ENCODE results near the gene DUSP3. TPM values are rescaled to one million over a fixed set of nuclear protein-coding genes. Genes with fewer than 3 reads are reported as not detected.
A peak's percentile ranks its signal among the peaks of the same experiment; 100 is the strongest.

The DUSP3 gene
- total and polyA plus RNA-seq, 3 experiments from 2014 or later: 7.7 to 14.4 (median 14.0) TPM

DNA sequence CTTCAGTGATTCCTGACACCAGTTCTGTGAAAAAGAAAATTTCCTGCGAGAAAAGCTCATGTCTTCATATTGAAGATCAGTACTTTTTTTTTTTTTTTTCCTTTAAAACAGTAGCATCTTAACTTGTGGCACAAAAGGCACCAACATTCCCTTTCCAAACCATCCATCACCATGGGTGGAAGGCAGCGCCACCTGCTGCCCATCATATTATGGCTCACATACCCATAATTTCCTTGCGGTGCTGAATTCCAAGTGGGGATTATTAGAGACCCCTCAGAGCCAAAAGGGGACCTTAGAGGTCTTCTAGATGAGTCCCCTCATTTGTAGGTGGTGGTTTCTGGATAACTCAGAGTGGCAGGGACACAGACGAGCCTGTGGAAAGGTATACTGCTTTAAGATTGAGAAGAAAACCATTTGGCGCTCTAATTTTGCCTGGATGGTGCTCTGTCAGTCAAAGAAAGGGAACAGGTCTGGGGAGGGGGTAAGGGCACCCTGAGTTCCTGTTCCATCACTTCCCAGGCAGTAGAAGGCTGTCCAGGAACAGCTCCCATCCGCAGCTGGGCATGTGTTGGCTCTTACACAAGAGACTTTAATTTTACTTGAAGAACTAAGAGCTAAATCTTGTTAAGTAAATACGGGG lies 12.2 kb downstream of the DUSP3 start:
- Histone ChIP-seq H3K27ac (ENCODE audit: low read depth, low read length) (no peak overlapping the region), H3K4me1 (ENCODE audit: insufficient read depth, low read length) (no peaks in the 10 kb centered on the region), H3K9me3 (ENCODE audit: low read length) (no peaks in the 10 kb centered on the region), H3K27me3 (ENCODE audit: insufficient read depth, low read length, poor library complexity, severe bottlenecking) (no peaks in the 10 kb centered on the region), H3K4me3 (ENCODE audit: low read length) (no peak overlapping the region), H3K36me3 (ENCODE audit: insufficient read depth, low read length) (no peaks in the 10 kb centered on the region)
- H3K4me1 Mint-ChIP-seq: no peaks in the 10 kb centered on the region
- peaks cover 3 to 24% (median 10%) of the 10 kb centered on the region in 3 donors for H3K36me3 Mint-ChIP-seq
- peaks cover 0 to 9% of the 10 kb centered on the region in 2 donors for H3K27me3 Mint-ChIP-seq
- CTCF ChIA-PET: interaction anchor here (0.9 to 13.1 kb wide), 22 partner anchors 9 to 190 kb away, joined by 3 to 335 read pairs (median 4); partner anchors contain the start of genes CD300LG and DUSP3
- DNase-seq: peak in 3 of 5 donors; percentile 42 to 64 (median 45)
- H3K9me3 Mint-ChIP-seq: no peaks in the 10 kb centered on the region
- POLR2A ChIA-PET: no interaction called here
- H3K27ac Mint-ChIP-seq: no peak overlapping the region
- H3K4me3 Mint-ChIP-seq: no peak overlapping the region

DNA sequence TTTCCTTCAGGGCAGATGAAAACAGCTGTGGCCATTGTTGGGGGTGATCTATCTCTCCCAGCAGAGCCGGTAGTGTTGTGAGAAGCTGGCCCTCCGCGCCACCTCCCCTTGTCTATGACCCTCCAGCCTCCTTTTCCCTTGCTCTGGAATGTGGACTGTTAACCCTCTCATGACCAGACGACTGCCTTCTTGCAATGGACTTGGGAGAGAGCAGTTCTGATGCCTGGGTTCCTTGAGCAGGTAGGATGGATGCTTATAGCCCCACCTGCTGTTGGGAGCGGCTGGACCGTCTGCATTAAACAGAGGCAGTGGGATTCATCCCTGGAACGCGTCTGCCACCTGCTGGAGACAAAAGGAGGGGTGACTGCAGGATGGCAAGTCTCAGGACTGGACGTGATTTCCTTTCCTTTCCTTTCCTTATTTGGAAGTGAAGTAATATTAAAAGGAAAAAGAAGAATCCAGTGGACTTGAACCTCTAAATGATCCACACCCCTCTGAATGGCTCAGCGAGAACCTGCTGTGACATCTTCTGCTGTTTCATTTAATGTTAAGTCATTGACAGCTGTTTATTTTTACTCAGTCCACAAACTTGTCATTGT lies 18.4 kb downstream of the DUSP3 start:
- no peak overlapping the region for H3K4me3 Mint-ChIP-seq
- no peak overlapping the region for H3K4me3 ChIP-seq (ENCODE audit: low read length)
- H3K36me3 Mint-ChIP-seq: no peaks in the 10 kb centered on the region
- peak overlapping the region in 1 of 8 donors; percentile 40 for H3K27ac Mint-ChIP-seq
- H3K27me3 ChIP-seq (ENCODE audit: insufficient read depth, low read length, poor library complexity, severe bottlenecking): no peaks in the 10 kb centered on the region
- peak; percentile 75 to 91 (median 79) for DNase-seq
- no peaks in the 10 kb centered on the region for H3K9me3 ChIP-seq (ENCODE audit: low read length)
- no peak overlapping the region for H3K27ac ChIP-seq (ENCODE audit: low read depth, low read length)
- CTCF ChIA-PET: interaction anchor here (0.7 to 13.1 kb wide), 13 partner anchors 9 to 183 kb away, joined by 3 to 335 read pairs (median 4); no protein-coding TSS in a partner anchor
- POLR2A ChIA-PET: no interaction called here
- no peaks in the 10 kb centered on the region for H3K4me1 ChIP-seq (ENCODE audit: insufficient read depth, low read length)
- H3K36me3 ChIP-seq (ENCODE audit: insufficient read depth, low read length): no peaks in the 10 kb centered on the region
- H3K4me1 Mint-ChIP-seq: peaks cover 0 to 5% (median 5%) of the 10 kb centered on the region in 3 donors
- peaks cover 15 to 39% of the 10 kb centered on the region in 2 donors for H3K27me3 Mint-ChIP-seq
- no peaks in the 10 kb centered on the region for H3K9me3 Mint-ChIP-seq

DNA sequence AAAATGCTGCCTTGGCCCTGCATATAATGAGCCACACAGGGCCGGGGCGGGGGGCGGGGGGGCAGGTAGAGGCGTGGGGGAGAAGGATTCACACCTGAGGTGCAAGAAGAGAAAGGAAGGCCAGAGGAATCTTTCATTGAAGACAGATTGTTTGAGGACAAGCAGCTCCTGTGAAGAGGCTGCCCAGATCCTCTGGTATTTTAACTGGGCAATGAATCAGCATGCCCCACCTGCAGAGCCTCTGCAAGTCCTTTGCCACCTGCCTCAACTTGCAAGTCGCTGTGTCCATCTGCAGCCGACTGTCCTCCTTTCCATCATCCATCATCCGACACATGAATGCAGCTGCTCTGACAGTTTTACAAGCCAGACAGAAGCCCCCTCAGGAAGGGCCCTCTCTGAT lies 18.9 kb downstream of the DUSP3 start:
- no peak for DNase-seq
- no peaks in the 10 kb centered on the region for H3K9me3 ChIP-seq (ENCODE audit: low read length)
- no peak overlapping the region for H3K4me3 Mint-ChIP-seq
- peaks cover 1% of the 10 kb centered on the region for H3K27me3 ChIP-seq (ENCODE audit: insufficient read depth, low read length, poor library complexity, severe bottlenecking)
- H3K36me3 ChIP-seq (ENCODE audit: insufficient read depth, low read length): no peaks in the 10 kb centered on the region
- H3K9me3 Mint-ChIP-seq: no peaks in the 10 kb centered on the region
- no peaks in the 10 kb centered on the region for H3K4me1 ChIP-seq (ENCODE audit: insufficient read depth, low read length)
- H3K27me3 Mint-ChIP-seq: peaks cover 15 to 39% of the 10 kb centered on the region in 2 donors
- peaks cover 0 to 5% (median 5%) of the 10 kb centered on the region in 3 donors for H3K4me1 Mint-ChIP-seq
- ChIA-PET CTCF (interaction anchor here (0.7 to 13.1 kb wide), 8 partner anchors 27 to 118 kb away, joined by 3 to 335 read pairs (median 5); no protein-coding TSS in a partner anchor), POLR2A (no interaction called here)
- no peak overlapping the region for H3K4me3 ChIP-seq (ENCODE audit: low read length)
- no peaks in the 10 kb centered on the region for H3K36me3 Mint-ChIP-seq
- H3K27ac ChIP-seq (ENCODE audit: low read depth, low read length): no peak overlapping the region
- H3K27ac Mint-ChIP-seq: no peak overlapping the region

DNA sequence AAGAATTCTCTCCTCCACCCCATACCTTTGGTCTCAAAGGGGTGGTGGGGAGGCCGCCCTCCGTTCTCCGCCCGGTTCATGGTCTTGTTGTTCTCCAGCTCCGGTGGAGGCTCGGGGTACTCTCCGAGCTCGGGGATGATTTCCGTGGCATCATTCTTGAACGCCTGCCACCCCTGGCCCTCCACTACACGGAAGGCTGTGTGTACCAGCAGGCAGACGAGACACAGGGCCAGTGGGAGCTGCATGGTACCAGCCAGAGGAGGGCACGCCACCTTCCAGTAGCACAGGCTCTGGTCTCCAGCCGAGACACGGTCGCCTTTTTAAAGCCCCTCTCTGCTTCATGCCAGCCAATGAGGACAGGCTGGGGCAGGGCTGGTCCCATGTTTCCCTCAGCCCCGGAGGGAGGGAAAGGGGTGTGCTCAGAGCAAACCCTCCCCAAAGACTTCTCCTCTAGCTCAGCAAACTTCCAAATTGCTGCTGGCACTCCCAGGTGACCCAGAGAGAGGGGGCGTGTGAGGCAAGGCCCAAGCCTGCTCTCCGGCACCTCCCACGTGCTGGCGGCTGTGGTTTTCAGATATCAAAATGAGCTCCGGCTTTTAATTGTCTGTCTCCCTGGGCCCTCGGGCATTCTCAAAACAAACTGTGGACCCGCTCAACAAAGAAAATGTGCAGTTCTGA lies 20.1 kb downstream of the DUSP3 start, which contains the start of gene SOST:
TSS of gene SOST (minus strand) at position 295 of the 678 bp plus-strand sequence. CDS start at position 245, 50 bp downstream.
- no peak for DNase-seq
- Mint-ChIP-seq H3K36me3 (no peaks in the 10 kb centered on the region), H3K4me1 (peaks cover 0 to 5% (median 5%) of the 10 kb centered on the region in 3 donors), H3K27me3 (peaks cover 15 to 46% of the 10 kb centered on the region in 2 donors), H3K4me3 (no peak within 1 kb of the TSS), H3K27ac (no peak within 1 kb of the TSS), H3K9me3 (no peaks in the 10 kb centered on the region)
- no peak within 1 kb of the TSS for H3K27ac ChIP-seq (ENCODE audit: low read depth, low read length)
- no peak within 1 kb of the TSS for H3K4me3 ChIP-seq (ENCODE audit: low read length)
- ChIA-PET POLR2A (no interaction called here), CTCF (interaction anchor here (1.2 to 13.1 kb wide), 4 partner anchors 8 to 69 kb away, joined by 3 to 335 read pairs (median 16); no protein-coding TSS in a partner anchor)
- no peaks in the 10 kb centered on the region for H3K4me1 ChIP-seq (ENCODE audit: insufficient read depth, low read length)
- no peaks in the 10 kb centered on the region for H3K9me3 ChIP-seq (ENCODE audit: low read length)
- no peaks in the 10 kb centered on the region for H3K36me3 ChIP-seq (ENCODE audit: insufficient read depth, low read length)
- peaks cover 6% of the 10 kb centered on the region for H3K27me3 ChIP-seq (ENCODE audit: insufficient read depth, low read length, poor library complexity, severe bottlenecking)

DNA sequence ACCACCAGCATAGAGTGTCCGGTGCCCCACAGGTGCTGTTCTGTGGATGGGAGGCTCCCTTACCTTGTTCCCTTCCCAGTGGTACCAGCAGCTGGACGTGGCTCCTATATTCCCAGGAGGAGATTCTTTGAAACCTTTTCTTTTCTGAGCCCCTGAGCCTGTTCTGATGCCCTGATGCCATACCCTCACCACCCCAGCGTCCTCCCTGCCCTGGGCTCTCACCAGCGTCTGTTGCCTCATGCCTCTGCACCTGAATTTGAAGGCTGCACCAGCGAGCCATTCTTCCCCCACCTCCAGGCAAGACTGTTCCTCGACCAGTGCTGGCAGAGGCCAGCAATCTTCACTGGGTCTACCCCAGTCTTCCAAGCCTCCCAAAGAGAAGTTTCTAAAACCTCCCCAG lies 20.7 kb downstream of the DUSP3 start:
- Histone ChIP-seq H3K9me3 (ENCODE audit: low read length) (no peaks in the 10 kb centered on the region), H3K27me3 (ENCODE audit: insufficient read depth, low read length, poor library complexity, severe bottlenecking) (peaks cover 6% of the 10 kb centered on the region), H3K36me3 (ENCODE audit: insufficient read depth, low read length) (no peaks in the 10 kb centered on the region), H3K27ac (ENCODE audit: low read depth, low read length) (no peak overlapping the region), H3K4me1 (ENCODE audit: insufficient read depth, low read length) (no peaks in the 10 kb centered on the region), H3K4me3 (ENCODE audit: low read length) (no peak overlapping the region)
- Mint-ChIP-seq H3K4me3 (no peak overlapping the region), H3K9me3 (no peaks in the 10 kb centered on the region), H3K27me3 (peaks cover 15 to 49% of the 10 kb centered on the region in 2 donors), H3K4me1 (peaks cover 4 to 8% (median 8%) of the 10 kb centered on the region in 3 donors), H3K36me3 (no peaks in the 10 kb centered on the region), H3K27ac (no peak overlapping the region)
- POLR2A ChIA-PET: no interaction called here
- CTCF ChIA-PET: interaction anchor here (1.2 to 13.1 kb wide), 4 partner anchors 9 to 69 kb away, joined by 3 to 335 read pairs (median 16); no protein-coding TSS in a partner anchor
- DNase-seq: no peak

DNA sequence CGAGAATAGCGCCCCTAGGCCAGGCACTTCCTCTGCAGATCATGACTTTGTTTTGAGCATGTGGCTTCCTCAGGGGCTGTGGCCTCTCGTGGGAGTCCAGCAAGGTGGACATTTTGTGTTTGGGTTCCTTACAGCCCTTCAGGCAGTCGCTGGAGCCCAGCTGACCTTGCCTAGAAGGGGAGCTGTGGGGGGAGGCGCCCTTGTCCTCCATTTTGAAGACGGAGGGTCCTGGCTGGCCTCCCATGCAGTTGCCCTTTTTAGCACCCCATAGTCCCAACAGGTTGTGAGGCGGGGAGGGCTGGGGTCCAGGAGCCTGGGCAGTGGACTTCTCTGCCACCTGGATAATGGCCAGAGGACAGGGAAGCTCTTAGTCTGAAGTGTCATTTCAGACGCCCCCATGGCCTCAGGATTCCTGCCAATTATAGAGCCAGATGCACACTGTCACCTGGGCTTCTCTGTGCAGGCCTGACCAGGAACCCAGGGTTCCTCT lies 21.6 kb downstream of the DUSP3 start:
- no peak overlapping the region for H3K27ac Mint-ChIP-seq
- Histone ChIP-seq H3K27ac (ENCODE audit: low read depth, low read length) (no peak overlapping the region), H3K27me3 (ENCODE audit: insufficient read depth, low read length, poor library complexity, severe bottlenecking) (peaks cover 6% of the 10 kb centered on the region), H3K36me3 (ENCODE audit: insufficient read depth, low read length) (no peaks in the 10 kb centered on the region), H3K9me3 (ENCODE audit: low read length) (no peaks in the 10 kb centered on the region), H3K4me1 (ENCODE audit: insufficient read depth, low read length) (no peaks in the 10 kb centered on the region), H3K4me3 (ENCODE audit: low read length) (no peak overlapping the region)
- CTCF ChIA-PET: interaction anchor here (4.8 to 13.1 kb wide), 2 partner anchors 10 to 60 kb away, joined by 25 to 335 read pairs; no protein-coding TSS in a partner anchor
- no peaks in the 10 kb centered on the region for H3K9me3 Mint-ChIP-seq
- peaks cover 6 to 9% (median 9%) of the 10 kb centered on the region in 3 donors for H3K4me1 Mint-ChIP-seq
- no peaks in the 10 kb centered on the region for H3K36me3 Mint-ChIP-seq
- peaks cover 18 to 55% of the 10 kb centered on the region in 2 donors for H3K27me3 Mint-ChIP-seq
- POLR2A ChIA-PET: no interaction called here
- H3K4me3 Mint-ChIP-seq: no peak overlapping the region
- no peak for DNase-seq

DNA sequence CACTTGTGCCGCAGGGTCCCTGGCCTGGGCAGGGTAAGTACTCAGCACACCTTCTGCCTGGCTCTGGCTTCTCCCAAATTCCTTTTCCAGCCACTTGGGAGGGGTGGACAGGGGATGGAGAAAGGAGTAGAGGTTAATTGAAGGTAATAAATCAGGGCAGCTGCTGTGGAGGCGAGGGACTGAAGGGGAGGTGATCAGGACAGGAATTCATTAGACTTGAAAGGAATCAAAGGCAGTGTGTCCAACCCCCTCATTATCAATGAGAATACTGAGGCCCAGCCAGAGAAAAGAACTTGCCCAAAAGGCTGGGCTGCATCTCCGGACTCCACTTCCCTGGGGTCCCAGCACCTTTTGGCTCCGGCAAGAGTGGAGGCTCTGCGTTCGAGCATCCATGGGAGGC lies 22.6 kb downstream of the DUSP3 start:
- Mint-ChIP-seq H3K36me3 (no peaks in the 10 kb centered on the region), H3K4me1 (peaks cover 6 to 9% (median 9%) of the 10 kb centered on the region in 3 donors), H3K27me3 (peaks cover 18 to 61% of the 10 kb centered on the region in 2 donors), H3K4me3 (no peak overlapping the region), H3K27ac (no peak overlapping the region), H3K9me3 (no peaks in the 10 kb centered on the region)
- ChIA-PET CTCF (interaction anchor here (1.2 to 13.1 kb wide), 3 partner anchors 8 to 59 kb away, joined by 3 to 335 read pairs (median 25); no protein-coding TSS in a partner anchor), POLR2A (interaction anchor here (0.6 kb wide), 1 partner anchor 59 kb away, joined by 3 read pairs; no protein-coding TSS in a partner anchor)
- no peak for DNase-seq
- Histone ChIP-seq H3K9me3 (ENCODE audit: low read length) (no peaks in the 10 kb centered on the region), H3K36me3 (ENCODE audit: insufficient read depth, low read length) (no peaks in the 10 kb centered on the region), H3K27me3 (ENCODE audit: insufficient read depth, low read length, poor library complexity, severe bottlenecking) (peaks cover 6% of the 10 kb centered on the region), H3K4me3 (ENCODE audit: low read length) (no peak overlapping the region), H3K4me1 (ENCODE audit: insufficient read depth, low read length) (no peaks in the 10 kb centered on the region), H3K27ac (ENCODE audit: low read depth, low read length) (no peak overlapping the region)
